ENCODE measurements around the gene LEFTY1.
"Not testable (repeated sequence)": the region's sequence is repeated elsewhere in the genome, so short reads cannot be mapped to it uniquely, and the experiment has no call there.

LEFTY1 gene

DNA sequence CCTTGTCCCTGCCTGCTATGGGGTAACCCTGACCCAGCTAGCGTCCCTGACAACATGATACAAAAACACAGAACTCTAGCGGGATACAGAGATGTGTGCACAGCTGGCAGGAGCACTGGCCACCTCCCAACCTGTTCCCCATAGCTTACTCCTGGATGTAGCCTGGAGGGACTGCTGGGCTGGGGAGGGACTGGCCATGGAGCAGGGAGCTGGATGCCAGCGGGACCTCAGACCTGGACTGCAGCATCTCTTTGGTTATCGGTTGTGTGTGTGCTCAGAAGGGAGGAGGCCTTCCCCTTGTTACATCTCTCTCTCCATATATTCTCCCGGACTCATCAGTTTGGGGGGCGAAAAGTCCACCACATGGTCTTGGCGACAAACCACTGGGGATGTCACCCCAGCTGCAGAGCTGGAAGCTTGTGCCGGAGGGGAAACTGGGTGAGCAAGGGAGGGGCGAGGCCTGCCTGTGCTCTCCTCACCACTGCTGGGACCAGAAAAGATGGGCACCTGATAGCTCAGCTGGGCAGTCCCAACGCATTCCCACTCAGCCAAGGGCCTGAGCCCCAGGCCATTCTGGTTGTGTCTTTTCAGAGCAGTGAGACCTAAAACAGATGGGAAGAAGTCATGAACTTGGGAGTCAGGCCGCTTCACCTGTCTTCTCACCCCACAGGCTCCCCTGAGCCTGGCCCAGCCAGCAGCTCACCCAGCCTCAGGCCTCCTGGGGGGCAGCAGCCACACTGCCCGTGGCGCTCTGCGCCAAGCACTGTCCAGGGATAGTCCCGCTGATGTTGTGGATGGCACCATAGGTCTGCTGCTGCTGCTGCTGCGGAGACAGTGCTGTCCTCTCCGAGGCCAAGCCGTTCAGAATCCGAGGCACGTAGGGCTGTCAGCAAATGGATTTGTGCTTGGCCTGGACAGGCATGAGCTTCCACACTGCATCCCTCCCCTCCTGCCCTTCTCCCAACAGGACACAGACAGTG is 42.3 kb downstream of the LEFTY1 start:
- DNase-seq: no peak

DNA sequence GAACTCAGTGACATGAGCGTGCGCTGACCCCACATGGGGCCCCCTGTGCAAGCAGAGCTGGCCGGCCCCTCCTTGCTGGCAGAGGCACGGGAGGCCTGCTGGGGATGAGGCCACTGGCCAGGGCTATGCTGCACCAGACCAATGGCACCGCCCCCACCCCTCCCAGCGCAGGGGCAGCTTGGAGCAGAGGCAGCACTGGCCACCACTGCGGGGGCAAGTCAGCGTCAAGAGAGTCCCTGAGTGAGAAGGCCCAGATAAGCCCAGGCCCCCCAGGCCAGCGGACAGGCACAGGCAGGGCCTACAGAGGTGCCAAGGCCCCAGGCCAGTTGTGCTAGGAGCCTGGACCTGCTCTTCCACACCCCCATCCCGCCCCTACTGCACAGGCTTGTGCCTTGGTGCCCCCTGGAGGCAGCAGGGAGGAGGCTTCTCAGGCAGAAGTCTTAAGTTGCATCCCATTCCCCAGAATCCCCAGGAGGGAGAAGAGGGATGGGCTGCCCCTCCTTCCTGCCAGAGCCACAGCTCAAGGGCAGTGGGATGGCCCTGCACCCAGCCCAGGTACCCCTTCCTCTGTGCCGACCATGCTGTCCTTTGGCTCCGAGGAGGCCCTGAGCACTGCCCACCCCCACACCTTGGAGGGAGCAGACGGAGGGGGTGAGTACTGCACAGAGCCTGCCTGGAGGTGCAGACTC is 43.2 kb downstream of the LEFTY1 start:
- peak; percentile 15 to 28 for DNase-seq

DNA sequence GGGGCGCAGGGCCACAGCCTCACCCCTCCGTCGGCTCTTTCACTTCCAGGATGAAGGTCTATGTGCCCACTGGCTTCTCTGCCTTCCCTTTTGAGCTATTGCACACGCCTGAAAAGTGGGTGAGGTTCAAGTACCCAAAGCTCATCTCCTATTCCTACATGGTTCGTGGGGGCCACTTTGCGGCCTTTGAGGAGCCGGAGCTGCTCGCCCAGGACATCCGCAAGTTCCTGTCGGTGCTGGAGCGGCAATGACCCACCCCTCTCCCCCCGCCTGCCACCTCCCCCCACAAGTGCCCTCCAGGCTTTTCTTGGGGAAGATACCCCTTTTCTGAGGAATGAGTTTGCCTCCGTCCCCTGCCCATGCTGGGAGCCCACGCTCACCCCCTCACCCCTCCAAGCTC is 43.8 kb downstream of the LEFTY1 start:
- DNase-seq: no peak

DNA sequence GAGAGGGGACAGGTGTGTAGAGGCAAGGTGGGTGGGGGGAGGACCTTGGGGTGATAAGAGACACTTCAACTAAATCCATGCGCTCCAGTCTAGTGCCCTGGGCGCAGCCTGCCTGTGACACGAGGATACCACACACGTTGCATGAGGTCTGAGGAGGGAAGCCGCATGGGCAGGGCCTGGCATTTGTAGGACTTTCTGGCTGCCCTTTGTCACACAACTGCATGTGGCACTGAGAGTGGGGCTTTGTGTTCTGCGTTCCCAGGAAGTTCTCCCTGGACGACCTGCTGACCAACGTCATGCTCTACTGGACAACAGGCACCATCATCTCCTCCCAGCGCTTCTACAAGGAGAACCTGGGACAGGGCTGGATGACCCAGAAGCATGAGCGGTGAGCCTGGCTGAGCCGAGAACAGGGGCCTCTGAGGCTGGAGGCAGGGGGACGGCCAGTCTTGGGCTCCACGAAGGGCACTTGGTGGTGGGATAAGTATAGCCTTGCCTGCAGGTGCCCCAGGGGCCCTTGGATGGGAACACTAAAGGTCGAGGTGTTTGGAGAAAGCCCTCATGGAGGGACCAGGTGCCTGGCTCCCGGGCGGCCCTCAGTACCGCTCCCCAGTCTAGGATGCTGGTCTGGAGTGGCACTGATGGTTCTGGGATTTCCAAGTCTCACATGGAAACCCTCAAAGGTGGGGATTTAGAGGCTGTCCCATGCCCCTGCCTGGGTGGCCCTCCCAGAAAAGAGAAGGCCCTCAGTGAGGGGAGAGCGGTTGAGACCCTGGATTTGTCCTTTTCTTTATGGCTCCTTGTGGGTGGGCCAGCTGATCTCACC is 44.5 kb downstream of the LEFTY1 start:
- no peak for DNase-seq

DNA sequence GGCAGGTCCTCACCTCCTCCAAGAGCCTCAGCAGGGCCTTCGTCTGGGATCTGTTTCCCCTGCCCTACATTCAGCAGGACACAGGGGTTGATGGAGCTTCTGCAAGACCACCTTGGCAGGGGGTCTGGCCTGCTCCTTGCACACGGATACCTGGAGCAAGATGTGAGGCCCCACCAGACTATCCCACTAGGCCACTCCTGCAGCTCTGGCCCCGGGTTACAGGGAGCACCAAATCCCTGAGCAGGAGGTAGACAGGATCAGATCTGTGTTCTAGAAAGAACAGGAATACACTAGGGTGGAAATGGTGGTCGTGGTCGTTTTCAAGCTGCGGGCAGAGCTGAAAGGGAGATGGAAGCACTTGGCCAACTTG is 45.5 kb downstream of the LEFTY1 start:
- no peak for DNase-seq

DNA sequence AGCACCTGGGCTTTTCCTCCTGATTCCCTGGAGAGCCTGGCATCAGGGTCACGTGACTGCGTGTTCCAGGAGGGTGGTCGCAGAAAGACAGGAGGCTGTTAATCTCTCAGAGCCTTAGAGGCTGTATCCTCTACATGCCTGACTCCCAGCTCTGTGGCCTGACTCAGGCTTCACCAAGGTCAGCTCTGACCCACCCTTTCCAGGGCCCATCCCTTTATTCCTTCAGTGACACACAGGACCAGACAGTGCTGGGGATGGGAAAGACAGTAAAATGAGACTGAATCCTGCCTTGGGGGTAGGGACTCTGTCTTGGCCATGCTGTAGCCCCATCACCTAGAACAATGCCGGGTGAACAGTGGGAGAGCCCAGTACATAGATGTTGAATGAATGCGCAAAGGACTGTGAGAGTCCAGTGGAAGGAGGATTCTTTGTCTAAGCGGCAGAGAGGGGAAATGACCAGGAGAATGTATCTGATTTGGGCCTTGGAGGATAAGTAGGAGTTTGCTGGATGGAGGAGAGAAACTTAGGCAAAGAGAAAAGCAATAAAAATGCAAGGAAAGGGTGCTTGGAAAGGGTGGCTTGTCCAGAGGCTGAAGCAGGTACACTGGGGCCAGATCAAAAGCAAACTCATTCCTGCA is 46.0 kb downstream of the LEFTY1 start:
- DNase-seq: no peak

DNA sequence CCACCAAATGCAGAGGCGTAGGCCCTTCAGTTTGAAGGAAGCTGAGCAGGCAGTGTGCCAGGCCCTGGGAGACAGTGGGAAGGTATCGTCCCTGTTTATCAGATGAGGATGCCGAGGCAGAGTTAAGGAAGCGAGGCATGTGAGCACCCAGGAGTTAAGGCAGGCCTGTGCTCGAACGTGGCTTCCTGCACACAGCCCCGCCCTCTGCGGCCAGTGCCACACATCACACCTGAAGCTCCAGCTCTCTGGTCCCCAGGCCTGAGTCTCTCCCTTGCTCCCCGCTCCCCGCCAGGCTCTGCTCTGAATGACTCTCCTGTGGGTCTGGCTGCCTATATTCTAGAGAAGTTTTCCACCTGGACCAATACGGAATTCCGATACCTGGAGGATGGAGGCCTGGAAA is 46.9 kb downstream of the LEFTY1 start:
- DNase-seq: no peak

DNA sequence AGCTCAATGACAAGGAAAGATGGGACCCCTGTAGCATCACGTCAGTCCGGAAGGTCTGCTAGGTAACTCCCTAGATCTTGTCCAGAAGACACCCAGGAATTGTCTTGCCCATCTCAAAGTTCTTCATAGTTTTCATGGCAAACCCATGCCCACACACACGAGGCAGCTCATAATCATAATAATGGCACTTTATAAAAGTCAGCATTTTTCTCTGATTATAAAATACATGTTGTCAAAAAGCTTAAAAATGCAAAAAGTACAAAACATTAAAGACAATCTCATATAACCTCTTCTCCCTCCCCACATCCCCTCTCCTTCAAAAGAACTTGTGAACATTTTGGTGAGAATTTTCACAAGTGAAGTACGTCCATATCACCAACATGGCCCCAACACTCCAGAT is 48.2 kb downstream of the LEFTY1 start:
- DNase-seq: no peak

DNA sequence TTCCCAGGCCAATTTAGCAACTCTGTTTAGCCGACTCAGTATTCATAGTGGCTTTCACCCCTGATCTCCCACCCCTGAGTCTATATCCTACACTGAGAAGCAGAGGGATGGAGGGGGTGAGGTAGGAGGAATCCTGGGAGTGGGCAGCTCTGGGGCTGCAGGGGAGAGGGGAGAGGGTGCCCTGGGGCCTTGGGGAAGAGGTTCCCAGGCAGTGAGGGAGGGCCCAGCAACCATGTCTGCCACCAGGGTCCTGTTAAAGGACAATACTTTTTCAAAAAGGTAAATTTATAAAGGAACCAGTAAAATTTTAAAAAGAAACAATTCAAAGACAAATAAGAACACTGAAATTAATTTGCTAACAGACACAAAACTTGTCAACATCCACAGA is 48.7 kb downstream of the LEFTY1 start:
- no peak for DNase-seq

DNA sequence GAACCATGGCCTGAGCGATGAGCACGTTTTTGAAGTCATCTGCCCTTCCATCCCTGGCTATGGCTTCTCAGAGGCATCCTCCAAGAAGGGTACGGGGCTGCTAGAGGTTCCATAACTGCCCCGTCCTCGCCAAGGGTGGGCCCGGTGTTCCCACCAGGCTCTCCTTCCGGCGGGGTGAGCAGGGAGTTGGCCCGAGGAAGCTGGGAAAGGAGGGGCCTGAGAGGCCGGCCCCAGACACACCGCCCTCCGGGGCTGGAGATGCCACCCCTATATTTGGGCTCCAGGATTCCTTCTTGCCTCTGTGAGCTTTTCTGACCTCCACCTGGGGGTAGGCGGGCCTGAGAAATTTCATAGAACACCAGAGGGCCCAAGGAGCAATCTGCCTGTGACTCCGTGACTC is 50.2 kb downstream of the LEFTY1 start:
- DNase-seq: no peak

DNA sequence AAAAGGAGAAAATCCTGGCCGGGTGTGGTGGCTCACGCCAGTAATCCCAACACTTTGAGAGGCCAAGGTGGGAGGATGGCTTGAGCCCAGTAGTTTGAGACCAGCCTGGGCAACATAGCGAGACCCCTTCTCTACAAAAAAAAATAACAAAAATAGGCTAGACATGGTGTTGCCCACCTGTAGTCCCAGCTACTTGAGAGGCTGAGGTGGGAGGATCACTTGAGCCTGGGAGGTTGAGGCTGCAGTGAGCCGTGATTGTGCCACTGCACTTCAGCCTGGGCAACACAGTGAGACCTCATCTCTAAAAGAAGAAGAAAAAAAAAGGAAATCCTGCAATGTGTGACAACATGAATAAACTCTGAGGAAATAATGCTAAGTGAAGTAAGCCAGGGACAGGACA is 52.6 kb downstream of the LEFTY1 start:
- not testable (repeated sequence) for DNase-seq

Data from stimulated activated CD4-positive, alpha-beta T cell treated with anti-CD3 and anti-CD28 coated beads, Interleukin-4, amount 100 ng/mL, for 4 hours (primary cell).